Fibroblast of gingiva (primary cell): ENCODE measurements around the gene VPS41.

Experiments
- DNase-seq: peaks from one replicate; pipeline ENCODE4 v3.0.0-alpha.2; 2011; ENCODE audit warnings: low read depth

The VPS41 gene

DNA sequence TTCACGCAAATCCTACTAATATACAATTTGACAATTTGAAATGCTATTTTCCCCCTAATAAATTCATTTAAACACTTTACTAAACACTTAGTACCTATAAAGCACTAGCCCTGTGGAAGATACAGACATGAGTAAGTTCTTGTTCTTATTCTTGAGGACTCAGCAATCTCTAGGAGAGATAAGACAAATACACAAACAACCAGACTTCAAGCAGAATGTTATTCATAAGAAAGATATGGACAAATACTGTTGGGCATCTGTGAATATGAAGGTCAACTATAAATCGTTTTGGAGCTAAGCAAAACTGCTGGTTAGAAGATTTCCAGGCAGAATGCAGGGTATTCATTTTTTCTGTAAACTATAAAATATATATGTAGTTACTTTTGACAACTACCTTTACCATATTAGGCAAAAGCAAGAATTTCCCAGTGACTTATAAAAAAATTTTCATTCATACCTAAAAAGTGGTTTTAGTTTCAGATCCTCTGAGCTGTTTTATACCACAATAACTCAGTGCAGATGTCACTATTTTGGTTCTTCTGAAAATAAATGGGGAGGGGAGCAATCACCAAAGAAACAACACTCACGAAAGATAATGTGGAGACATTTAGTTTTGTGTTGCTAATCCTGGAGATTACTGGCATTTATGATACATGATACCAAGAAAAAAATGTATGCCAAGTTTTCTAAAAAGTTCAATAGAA is 3.8 kb downstream of the VPS41 start:
- DNase-seq: no peak

DNA sequence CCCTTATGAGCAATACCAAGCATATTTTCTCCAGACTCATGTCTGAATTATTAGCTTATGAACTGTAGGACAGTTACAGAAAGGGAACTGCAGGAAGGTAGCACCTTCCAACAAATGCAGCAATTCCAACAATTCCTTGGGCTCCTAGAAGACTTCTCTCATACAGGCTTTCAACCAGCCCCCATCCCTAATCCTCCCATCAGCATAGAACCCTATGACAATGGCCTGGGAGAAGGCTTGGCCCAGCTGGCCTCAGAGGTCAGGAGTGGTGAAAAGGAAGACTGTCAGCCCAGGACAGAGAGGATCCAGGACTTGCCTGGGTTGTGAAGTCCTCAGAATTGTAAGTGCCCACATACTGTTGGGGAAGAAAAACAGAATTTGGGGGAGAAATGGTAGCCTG is 5.9 kb downstream of the VPS41 start:
- no peak for DNase-seq

DNA sequence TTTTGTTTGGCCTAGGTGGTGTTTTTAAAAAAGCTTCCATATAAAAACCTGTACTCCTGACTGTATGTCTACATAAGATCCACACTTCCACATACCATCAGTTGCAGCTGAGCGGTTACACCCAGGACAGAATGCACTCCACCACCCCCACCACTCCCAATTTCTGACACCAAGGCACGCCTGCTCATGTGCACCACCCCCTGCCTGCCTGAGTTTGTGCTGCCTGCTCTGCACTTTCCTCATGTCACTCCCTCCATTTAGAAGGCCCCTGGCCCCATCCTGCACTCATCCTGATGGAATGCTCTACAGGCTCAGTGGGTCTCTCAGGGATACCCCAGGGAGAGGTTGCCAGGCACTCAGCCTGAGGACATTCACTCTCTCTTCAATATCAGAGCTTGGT is 6.5 kb downstream of the VPS41 start:
- no peak for DNase-seq

DNA sequence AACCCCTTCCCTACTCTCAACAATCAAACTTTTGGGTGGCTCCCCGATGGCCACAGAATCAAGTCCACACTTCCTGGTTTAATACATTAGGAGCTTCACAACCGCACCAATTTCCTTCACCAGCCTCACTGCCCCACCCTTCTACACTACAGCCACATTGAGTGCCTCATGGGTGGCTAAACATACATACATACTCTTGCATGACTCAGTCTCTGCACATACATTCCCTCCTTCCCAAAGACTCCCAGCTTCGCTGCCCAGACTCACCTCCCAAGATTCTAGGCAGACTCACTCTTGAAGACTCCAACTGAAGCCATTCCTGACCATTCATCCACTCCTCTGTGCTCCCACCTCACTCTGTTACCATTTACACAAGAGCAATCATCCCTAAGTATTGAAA is 15.9 kb downstream of the VPS41 start:
- no peak for DNase-seq

DNA sequence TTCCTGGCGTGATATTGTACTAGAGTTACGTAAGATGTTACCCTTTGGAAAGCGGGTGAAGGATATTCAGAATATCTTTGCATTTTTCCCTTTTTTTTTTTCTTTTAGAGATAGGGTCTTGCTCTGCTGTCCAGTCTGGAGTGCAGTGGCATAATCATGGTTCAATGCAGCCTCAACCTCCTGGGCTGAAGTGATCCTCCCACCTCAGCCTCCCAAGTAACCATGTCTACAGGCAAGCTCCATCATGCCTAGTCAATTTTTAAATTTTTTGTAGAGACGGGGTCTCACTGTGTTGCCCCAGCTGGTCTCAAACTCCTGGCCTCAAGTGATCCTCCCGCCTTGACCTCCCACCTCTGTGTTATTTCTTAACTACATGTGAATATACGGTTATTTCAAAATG is 18.4 kb downstream of the VPS41 start:
- no peak for DNase-seq

DNA sequence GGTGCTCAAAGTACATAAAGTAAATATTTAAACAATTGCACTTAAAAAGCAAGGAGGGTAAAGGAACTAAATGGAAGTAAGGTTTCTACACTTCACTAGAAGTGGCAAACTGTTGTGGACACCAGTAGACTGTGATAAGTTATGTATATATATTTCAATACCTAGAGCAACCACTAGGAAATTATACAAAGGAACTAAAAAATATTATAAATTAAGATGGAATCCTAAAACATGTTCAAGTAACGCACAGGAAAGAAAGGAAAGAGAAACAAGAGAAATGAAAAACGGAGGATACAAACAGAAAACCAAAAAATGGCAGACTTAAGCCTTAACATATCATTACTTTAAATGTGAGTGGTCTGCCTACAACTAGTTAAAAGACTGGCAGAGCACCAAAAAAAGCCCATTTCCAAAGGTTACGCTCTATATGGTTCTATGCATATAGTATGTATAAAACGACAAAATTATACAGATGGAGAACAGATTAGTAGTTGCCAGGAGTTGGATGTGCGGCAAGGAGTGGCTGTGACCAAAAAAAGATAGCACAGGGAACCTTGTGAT is 19.0 kb downstream of the VPS41 start:
- DNase-seq: no peak

DNA sequence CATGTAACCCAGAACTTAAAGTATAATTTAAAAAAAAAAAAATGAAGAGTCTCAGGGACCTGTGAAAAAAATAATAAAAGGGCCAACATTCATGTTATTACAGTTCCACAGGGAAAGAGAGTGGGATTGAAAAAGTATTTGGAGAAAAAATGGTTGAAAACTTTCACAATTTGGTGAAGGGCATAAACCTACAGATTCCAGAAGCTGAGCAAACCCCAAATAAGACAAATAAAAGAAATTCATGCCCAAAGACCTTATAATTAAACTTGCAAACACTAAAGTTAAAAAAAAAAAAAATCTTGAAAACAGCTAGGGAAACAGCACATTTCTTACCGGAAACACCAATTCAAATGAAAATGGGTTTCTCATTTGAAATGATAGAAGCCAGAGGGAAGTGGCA is 19.9 kb downstream of the VPS41 start:
- DNase-seq: no peak

DNA sequence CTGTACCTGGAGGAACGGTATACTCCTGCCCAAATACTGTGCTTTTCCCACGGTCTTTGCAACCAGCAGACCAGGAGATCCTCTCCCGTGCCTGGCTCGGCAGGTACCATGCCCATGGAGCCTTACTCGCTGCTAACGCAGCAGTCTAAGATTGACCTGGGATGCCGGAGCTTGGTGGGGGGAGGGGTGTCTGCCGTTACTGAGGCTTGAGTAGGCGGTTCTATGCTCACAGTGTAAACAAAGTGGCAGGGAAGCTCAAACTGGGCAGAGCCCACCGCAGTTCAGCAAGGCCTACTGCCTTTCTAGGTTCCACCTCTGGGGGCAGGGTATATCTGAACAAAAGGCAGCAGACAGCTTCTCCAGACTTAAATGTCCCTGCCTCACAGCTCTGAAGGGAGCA is 22.7 kb downstream of the VPS41 start:
- DNase-seq: no peak

DNA sequence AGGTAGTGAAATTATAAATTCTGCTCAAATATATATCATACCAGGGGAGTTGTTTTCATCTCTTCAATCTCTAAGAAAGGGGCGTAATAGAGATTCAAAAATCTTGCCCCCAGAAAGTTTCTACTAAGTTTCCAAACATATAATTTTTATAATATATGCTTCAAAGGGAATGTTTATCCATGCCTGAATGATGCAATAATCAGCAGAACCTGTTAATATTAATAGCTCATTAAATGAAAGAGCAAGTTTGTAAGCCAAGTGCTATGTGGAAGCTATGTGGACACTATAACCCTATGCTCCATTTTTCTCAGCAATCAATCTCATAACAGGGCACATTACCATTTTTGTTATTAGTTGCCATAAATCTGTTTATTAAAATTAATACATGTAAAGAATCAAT is 25.3 kb downstream of the VPS41 start:
- DNase-seq: no peak

DNA sequence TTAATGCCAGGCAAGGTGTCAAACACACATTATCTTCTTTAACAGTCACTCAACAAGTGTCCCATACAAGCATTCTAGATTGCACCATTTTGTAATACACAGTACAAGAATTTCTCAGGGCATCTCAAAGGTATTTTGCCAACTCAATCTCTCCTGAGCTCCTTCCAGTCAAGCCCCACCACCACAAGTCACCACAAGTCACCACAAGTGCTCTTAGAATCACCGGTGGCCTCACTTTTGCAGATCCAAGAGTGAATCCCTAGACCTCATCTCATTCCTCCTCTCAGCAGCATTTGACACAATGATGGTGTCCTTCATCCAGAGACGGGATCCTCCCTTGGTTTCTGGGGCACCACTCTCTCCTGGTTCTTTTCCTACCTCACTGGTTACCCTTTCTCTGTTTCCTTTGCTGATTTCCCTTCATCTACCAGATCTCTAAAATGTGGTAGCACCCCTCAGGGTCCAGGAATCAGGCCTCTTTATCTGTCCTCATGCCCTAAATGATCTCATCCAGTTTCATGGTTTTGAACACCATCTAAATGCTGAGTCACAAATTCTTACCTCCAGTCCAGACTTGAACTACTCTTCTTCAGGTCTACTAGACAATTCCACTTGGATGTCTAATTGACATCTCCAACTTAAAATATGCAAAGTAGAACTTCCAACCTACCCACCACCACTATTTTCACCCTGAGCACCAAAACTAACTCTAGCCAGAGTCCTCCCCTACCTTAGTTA is 26.9 kb downstream of the VPS41 start:
- no peak for DNase-seq

DNA sequence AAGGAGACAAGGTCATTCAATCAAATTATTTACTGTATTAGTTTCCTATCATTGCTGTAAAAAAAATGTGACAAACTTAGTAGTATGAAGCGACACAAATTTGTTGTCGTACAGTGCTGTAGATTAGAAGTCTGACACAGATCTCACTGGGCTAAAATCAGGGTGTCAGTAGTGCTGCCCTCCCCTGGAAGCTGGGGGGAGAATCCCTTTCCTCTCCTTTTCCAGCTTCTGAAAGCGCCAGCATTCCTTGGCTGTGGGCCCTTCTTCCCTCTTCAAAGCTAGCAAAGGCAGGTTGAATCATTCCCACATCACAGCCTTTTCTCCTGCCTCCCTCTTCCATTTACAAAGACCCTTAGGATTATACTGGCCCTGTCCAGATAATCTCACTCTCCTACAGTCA is 28.0 kb downstream of the VPS41 start:
- no peak for DNase-seq

DNA sequence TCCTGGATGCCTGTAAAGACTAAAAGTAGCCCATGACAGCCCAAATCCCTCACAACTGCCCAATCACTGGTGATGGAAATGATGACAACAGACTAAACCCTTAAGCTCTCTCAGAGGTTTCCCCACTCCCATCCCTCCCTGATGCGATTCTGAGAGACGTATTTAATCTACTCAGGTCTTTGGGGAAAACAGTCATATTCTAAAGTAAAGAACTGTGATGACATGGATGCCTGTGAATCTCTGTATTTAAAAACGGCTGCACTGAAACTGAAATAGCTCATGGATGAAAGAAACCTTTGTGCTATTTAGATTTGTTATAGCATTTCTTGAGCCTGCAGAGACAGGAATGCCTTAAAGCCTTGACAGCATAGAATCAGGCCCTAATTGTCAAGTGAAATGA is 28.5 kb downstream of the VPS41 start:
- no peak for DNase-seq

DNA sequence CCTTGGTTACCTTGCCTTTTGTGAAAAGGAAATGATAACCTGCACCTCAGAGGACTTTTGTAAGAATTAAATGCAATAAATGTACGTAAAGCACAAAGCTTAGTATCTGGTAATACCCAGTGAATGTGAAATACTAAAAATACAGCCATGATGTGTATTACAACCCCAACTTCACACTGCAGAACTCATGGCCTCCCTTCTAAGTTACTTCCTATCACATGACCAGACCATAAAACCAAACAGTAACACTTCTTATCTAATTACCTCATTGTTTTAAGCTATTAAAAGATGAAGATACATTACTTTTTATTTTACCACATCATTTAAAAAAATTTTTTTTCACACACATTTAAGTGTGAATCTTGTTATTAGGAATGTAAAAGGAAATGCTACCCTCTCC is 29.0 kb downstream of the VPS41 start:
- no peak for DNase-seq

DNA sequence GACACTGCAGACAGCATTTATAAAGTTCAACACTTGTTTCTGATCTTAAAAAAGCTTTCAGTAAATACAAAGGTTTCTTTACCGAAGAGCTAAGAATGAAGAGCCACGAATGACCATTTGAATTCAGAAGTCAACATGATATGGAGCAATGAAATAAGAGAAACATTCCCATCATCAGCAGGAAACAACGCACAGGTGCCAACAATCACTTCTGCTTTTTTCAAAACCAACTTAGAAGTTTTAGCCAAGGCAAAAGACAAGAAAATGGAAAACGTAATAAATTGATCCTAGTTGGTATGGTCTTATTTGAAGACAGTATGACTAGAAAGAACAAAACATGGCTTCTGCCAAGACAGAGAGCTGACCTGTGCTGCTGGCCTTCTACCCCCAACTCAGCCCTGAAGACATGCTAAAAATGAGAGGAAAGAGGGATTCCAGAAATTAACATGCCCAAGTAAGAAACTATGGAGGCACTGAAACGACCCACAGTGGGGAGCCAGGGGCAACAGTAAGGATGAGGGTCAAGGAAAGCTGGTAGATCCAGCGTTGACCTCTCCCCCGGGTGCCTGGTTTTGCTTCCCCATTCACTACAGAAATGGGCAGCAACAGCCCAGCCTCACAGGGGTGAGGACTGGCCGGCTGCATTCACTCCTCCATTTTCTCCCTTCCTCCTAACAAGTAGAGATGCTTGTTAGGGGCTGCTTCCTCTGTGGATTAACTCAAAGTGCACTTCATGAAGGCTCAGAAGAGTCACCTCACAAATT is 30.1 kb downstream of the VPS41 start:
- no peak for DNase-seq

DNA sequence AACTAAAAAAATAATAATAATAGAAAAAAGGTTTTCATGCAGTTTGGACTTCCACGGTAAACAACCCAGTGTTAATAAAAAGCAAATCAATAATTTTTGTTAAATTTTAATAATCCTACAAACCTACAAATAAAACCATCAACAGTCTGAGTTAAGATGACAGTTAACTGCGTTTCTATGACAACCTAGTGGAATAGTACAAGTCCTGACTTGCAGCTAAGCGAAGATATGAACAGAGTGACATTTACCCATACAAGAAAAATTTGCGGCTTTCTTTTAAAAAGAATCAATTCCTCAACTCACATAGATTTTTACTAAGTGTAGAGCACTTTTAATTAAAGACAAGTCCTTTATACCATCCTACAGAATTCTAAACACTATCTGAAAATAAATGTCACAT is 35.6 kb downstream of the VPS41 start:
- no peak for DNase-seq

DNA sequence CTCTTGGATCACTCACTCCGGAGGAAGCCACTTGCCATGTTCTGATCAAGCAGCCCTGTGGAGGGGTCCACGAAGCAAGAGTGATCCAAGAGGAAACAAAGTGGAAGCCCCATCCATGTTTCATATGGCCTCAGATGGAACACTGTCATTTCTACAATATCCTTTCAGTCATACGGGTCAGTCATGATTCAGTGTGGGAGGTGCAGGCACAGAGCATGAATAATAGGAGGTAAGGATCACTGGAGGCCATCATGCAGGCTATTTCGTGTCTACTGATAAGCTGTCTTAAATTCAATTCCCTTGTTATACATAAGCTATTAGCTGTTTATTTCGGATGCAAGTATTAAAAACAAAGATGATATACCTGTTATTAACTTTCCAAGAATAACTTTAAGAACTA is 36.8 kb downstream of the VPS41 start:
- no peak for DNase-seq

DNA sequence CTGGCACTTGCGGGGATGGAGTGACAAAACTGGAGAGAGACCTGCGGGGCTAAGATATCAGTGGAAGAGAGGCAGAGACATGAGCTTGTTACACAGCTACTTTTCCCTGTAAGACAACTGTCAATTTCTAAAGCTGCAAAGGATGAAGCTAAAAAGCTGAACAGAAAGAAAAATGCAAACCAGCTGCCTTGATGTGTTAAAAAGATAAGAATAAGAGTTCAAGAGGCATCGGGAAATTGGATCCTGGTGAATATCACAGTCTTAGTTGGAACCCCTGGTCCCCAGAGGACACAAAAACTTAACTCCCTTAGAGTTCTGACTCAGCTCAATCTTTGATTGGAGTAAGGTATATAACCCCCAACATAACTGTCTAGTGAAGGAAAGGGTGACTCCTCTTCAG is 38.8 kb downstream of the VPS41 start:
- DNase-seq: no peak

DNA sequence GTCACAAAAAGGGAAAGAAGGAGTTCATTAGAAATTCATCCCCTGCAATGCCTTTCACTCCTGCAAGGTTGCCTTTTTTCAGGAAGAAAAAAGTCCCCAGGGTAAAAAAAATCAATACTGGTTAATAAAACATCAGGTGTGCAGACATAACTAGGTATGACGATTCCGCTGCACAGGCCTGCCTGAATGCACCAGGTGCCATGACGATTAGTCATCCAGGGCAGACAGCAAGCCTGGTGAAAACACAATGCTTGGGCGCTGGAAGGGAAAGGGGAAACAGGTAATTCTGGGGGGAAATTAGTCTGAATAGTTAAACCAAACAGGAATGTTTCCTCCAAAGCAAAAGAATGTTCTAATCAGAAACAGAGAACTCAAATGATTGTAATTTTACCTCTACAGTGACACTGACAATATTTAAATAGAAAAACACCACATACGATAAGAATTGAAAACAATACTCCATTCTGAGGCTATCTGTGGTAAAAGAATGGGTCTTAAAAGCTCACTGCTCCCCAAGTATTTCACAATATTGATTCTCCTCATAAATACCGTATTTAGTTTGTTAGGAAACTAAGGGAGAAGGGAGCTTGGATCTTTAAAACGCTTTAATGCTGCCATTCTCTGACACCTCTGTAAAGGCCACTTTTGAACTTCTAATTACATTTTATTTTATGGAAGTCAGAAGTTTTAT is 45.2 kb downstream of the VPS41 start:
- no peak for DNase-seq

DNA sequence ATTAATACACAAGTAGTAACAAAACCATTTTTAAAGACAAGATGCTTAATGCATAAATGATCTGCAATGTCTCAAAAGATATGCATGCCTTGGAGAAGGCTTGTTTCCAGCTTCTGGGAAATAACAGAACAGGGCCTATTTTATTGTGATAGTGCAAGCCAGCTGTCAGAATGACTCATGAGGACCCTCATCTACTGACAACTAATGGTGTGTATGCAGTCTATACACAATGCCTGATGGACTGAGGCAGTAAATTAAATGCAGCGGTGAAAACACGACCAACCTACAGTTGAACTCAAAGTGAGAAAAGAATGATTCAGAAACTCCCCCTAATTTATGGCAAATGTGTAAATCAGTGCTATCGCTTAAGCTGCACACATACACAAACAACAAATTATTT is 46.3 kb downstream of the VPS41 start:
- DNase-seq: no peak

DNA sequence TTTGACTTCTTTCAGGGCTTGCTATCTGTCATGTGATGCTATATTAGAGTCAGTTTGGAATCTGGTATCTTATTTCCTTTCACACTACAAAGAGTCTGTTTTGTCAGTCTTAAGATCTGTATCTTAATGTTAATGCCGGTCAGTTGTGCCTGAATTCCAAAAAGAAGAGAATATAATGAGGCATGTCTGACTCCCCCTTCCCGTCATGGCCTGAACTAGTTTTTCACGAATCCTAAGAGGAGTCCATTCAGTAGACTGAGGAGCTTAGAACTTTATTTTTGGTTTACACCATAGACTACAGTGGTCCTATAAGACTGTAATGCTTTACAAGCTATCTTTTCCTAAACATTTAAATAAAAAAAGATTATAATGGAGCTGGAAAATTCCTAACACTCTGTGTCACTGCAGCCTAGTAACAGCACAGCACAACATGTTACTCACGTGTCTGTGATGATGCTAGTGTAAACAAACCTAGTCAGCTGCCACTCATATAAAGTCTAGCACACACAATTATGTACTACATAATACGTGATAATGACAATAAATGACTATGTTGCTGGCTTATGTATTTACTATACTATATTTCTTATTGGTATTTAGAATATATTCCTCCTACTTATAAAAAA is 50.6 kb downstream of the VPS41 start:
- DNase-seq: peak; percentile 41

DNA sequence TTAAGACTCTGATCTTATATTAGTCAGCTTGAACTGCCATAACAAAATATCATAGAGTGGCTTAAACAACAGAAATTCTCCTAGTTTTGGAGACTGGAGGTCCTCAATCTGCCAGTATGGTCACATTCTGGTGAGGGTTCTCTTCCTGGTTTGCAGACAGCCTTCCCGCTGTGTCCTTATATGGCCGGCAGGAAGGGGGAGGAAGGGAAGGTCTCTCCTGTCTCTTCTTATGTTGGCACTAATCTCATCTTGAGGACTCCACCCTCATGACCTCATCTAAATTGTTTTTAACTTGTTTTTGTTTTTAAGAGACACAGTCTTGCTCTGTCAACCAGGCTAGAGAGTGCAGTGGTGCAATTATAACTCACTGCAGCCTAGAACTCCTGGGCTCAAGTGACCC is 53.1 kb downstream of the VPS41 start:
- DNase-seq: no peak

DNA sequence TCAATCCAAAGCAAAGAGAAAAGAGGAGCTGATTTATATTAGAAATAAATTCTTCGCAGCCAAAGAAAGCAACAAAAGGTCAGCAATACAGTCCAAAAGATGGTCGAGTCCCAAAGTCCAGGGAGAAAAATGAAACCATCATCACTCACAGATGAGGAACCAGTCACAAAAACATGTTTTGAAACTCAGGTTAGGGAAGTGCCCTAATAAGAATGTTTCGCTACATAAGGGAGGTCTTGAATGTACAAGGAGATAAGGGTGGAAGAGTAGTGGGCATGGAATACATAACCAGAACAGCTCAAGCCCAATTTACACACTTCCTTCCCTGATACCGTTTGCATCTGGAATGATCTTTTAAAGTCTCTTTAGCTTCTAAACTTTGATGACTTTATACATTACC is 53.6 kb downstream of the VPS41 start:
- DNase-seq: no peak
